ENCODE results near the gene TTC39A.

The TTC39A gene

GRCh38 chr1:51316113-51316845, 14.1 kb downstream of the TTC39A start:
- DNase-seq = no peak

GRCh38 chr1:51314974-51315373, 15.4 kb downstream of the TTC39A start:
- DNase-seq = no peak

DNA sequence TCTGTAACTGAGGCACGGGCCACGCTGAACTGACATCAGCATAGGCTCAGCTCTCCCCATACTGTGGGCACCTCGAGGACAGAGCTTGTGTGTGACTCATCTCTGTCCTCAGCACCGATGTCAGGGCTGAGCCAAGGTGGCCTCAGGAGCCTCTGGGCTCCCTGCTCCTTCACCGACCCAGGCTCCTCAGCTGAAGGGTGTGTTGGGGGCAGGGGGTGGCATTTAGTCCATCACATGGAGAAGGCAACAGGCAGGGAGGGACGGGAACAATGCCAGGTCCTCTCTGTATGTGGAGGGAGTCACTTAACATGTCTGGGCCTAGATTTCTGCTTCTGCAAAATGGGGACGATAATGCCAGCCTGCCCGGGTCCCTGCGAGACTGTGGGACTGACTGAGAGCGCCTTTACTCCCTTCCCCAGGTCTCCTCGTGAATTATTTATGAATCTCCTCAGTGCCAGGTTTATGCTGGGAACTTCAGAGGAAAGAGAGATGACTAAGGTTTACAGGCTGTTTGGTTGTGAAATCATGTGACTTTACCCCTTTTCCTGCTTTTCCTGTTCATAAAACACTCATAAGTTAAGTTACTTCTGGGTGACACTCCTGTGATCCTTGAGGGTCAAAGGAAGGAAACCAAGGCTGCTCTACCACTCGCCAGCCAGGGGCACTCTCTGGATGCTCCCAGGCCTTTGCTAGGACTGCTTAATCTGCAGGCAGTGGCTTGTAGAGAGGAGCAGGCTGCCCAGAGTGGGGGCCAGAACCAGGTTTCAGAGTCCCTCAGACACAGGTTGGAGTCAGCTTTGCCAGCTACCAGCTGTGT, 16.2 kb downstream of the TTC39A start:
- DNase-seq = no peak

DNA sequence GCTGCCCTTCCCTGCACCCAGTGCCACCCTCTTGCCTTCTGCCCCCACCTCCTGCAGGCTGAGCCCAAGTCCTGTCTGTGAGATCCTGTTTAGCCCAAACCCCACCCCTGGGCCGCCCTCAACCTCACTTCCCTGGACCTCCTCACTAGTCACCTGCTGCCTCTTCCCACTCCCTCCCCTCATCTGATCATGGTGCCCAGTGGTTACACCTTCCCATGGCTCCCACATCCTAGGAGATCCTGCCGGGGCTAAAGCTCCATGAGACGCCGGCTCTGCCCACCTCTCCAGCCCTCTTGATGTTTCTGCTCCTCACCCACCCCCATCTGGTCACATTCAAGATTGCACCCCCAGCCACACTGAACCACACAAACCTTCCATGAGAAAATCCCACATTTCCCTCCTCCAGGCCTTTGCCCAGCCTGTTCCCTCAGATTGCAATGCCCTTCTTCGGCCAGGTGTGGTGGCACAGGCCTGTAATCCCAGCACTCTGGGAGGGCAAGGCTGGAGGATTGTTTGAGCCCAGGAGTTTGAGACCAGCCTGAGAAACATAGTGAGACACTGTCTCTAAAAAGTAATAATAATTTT, 17.0 kb downstream of the TTC39A start:
- no peak for DNase-seq

DNA sequence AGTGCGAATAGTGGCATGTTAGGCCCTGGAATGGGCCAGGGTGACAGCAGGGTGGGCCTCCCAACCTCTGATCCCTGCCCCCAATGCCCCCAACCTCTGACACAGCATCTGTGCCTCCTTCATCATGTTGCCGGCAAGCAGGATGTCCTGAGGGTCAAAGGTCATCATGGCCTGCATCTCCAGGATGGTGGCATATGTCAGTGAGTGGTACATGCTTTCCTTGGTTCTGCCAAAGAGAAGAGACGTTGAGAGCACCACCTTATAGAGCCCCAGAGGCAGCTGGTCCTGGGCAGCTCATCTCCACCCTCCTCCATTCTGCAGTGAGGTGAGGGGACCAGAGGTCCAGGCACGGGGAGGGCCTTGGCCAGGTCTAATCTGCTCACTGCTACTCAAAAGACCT, 17.6 kb downstream of the TTC39A start:
- DNase-seq = no peak

GRCh38 chr1:51311826-51312225, 18.5 kb downstream of the TTC39A start:
- no peak for DNase-seq

DNA sequence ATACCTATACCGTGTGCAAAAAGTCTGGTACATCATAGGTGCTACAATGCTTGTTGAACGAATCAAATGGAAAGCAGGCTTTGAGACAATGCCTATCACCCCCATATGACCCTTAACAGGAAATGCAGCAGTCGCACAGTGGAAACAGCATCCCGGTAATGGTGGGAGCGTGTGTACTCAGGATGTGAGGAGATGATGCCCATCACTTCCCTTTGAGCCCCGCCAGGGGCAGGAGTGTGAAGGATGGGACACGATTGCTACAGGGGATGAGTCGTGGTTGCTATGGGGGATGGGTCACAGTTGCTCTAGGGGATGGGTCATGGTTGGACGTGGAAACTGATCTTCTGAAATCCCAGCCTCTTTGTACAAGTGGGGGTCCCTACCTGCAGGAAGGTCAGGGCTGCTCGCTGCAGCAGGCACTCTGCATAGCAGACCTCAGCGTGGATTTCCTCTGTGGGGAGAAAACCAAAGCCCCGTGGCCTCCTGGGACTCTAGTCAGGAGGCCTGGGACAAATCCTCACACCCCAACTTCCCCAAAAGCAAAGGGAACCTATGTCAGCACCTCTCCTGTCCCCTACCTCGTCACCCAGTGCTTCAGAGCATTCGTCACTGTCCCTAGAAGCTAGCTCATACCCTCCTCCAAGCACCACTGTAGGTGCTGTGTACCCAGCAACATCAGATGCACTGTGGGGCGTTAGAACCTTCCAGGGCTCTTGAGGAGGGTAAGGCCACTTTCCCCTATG, 19.3 kb downstream of the TTC39A start:
- no peak for DNase-seq

DNA sequence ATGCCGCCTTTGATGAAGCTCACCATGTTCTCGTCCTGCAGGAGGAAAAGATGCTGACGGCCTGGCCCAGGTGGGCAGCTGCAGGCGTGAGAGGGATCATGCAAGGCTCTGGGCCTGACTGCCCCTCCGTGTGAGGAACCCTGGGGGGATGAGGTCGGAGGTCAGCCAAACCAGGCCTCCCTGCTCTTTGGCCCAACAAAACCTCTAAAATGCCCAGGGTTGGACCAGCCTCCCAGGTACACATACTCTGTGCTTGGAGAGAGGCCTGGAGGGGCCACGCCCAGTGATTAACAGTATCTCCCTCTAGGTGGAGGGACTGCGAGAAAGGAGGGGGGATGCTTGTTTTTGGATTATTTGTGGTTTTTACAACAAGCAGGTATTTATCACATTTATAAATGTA, 21.1 kb downstream of the TTC39A start:
- DNase-seq = no peak

DNA sequence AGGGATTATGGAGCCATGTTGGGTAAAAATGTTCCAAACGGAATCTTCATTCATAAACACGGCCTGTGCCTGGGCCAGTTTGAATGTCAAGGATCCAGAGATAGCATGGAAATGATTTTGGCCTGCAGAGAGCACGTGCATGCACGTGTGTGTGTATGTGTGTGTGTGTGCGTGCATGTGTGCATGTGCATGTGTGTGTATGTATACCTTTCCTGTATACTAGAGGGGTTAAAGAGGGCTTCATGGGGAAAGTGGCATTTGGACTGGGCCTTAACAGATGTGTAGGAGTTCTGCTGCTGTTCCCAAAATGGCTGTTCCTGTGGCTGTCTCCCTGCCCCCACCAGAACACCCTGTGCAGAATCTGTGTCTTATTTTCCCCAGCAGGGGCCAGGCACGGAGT, 21.7 kb downstream of the TTC39A start:
- no peak for DNase-seq

- no peak for DNase-seq
Measured at GRCh38 chr1:51306950-51307349, 23.4 kb downstream of the TTC39A start.

DNA sequence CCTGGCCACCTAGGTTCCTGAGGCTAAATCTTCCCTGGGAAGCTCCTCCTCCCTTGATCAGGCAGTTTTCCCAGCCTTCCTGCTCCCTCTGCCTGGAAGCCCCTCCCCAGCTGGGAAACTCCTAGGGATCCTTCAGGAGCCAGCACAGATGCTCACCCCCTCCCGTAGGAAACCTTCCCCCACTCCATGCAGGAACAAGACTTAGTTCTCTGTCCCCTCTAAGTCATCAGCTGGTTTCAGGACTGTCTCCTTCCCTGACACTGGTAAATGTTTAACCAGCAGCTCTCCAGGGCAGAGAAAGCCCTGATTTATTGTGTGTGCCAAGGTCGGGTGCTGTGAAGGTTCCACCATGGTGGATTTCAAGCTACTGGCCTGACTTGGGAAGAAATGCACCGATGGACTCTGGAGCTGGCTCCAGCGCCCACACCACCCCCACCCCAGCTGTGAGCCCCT, 25.0 kb downstream of the TTC39A start:
- DNase-seq = no peak

- DNase-seq = no peak
Measured at GRCh38 chr1:51304360-51304759, 26.0 kb downstream of the TTC39A start.

DNA sequence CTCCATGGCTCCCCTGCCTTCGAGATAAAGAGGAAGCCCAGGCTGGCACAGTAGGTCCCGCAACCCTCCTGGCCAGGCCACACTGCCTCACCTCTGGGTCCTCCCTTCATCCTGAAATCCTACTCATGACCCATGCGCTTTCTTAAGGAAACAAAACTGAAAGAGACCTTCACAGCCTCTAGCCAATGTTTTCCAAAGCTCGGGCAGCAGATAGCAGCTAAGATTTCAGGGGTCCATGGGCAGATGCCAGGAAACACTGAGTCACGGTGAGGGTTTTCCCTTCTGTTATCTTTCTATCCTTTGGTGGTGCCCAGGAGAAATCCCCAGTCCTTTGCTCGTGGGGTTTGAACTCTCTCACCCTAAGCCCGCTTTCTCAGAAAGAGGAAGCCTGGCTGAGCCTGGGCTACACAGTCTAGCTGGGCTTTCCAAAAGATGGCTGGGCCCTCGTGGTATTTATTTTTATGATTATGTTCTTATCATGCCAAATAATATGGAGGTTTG, 26.6 kb downstream of the TTC39A start:
- DNase-seq = no peak

- no peak for DNase-seq
Measured at GRCh38 chr1:51303315-51303714, 27.0 kb downstream of the TTC39A start.

DNA sequence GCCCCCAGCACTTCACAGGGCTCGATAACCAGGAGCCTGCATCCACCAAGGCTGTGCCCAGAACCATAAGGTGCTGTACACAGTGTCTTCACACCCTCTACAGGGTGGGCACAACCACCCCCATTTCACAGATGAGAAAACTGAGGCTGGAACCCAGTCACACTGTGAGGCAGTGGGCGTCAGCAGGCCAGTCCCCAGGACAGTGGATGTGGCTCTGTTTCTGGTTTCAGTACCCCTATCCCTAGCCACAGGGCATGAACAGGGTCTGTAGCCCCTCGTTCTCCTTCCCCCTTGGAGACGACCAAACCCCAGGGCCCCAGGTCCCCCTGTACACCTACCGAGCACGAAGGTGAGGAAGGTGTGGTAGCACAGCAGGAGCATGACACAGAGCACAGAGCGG, 27.6 kb downstream of the TTC39A start:
- DNase-seq = no peak

GRCh38 chr1:51302270-51302669, 28.1 kb downstream of the TTC39A start:
- DNase-seq = no peak

GRCh38 chr1:51301844-51302162, 28.6 kb downstream of the TTC39A start:
- DNase-seq = no peak

- no peak for DNase-seq
Measured at GRCh38 chr1:51301152-51301843, 29.1 kb downstream of the TTC39A start.

GRCh38 chr1:51299981-51300670, 30.2 kb downstream of the TTC39A start:
- no peak for DNase-seq

GRCh38 chr1:51299185-51299885, 31.0 kb downstream of the TTC39A start:
- DNase-seq = no peak

Measured in hypothalamus (tissue), 51 donors.